GM23248 (cell line): ENCODE measurements around the gene BAIAP2. TPM values are rescaled to one million over a fixed set of nuclear protein-coding genes. Genes with fewer than 3 reads are reported as not detected.

Experiments used
- DNase-seq: peaks from one replicate; pipeline ENCODE4 v3.0.0-alpha.2; 2015
- H2AFZ ChIP-seq: fragments of 200-600 bp; sonication (generic); 2 replicates; pipeline ENCODE4 v1.6.1; 2016; ENCODE audit warnings: antibody characterized with exemption
- H3F3A ChIP-seq: fragments of 200-600 bp; sonication (generic); 2 replicates; pipeline ENCODE4 v1.6.1; 2016; ENCODE audit warnings: mild to moderate bottlenecking, antibody characterized with exemption, mixed run types; ENCODE audit not compliant: insufficient read depth
- H3K27ac ChIP-seq: fragments of 200-600 bp; sonication (generic); 2 replicates; pipeline ENCODE4 v1.5.1; 2016; ENCODE audit warnings: mild to moderate bottlenecking
- H3K27me3 ChIP-seq: fragments of 200-600 bp; sonication (generic); replicated peaks from 2 replicates; pipeline ENCODE4 v1.6.1; 2016; ENCODE audit warnings: mild to moderate bottlenecking; ENCODE audit not compliant: insufficient read depth
- H3K36me3 ChIP-seq: fragments of 200-600 bp; sonication (generic); 2 replicates; pipeline ENCODE4 v1.6.1; 2016; ENCODE audit warnings: low read depth, mild to moderate bottlenecking
- H3K4me1 ChIP-seq: fragments of 200-600 bp; sonication (generic); 2 replicates; pipeline ENCODE4 v1.6.1; 2016; ENCODE audit warnings: mild to moderate bottlenecking; ENCODE audit not compliant: insufficient read depth
- H3K4me2 ChIP-seq: fragments of 200-600 bp; sonication (generic); one replicate; pipeline ENCODE4 v1.6.1; 2016; ENCODE audit warnings: mild to moderate bottlenecking; ENCODE audit not compliant: unreplicated experiment
- H3K4me3 ChIP-seq: fragments of 200-600 bp; sonication (generic); 2 replicates; pipeline ENCODE4 v1.5.1; 2016; ENCODE audit warnings: mild to moderate bottlenecking
- H3K79me2 ChIP-seq: fragments of 200-600 bp; sonication (generic); 2 replicates; pipeline ENCODE4 v1.6.1; 2016; ENCODE audit warnings: mild to moderate bottlenecking; ENCODE audit not compliant: insufficient read depth
- H3K9ac ChIP-seq: fragments of 200-600 bp; sonication (generic); 2 replicates; pipeline ENCODE4 v1.6.1; 2016; ENCODE audit warnings: mild to moderate bottlenecking
- H3K9me2 ChIP-seq: fragments of 200-600 bp; sonication (generic); 2 replicates; pipeline ENCODE4 v1.6.1; 2016; ENCODE audit warnings: mixed run types, mild to moderate bottlenecking, moderate library complexity; ENCODE audit not compliant: insufficient read depth
- H3K9me3 ChIP-seq: fragments of 200-600 bp; sonication (generic); one replicate; pipeline ENCODE4 v1.6.1; 2017; ENCODE audit warnings: low read depth
- H4K20me1 ChIP-seq: fragments of 200-600 bp; sonication (generic); 2 replicates; pipeline ENCODE4 v1.6.0; 2016; ENCODE audit not compliant: insufficient read depth
- EZH2 ChIP-seq: fragments of 200-600 bp; sonication (generic); IDR thresholded peaks from 2 replicates; pipeline ENCODE4 v1.6.1; 2018; ENCODE audit warnings: antibody characterized with exemption, mild to moderate bottlenecking; ENCODE audit not compliant: insufficient read depth, poor library complexity, severe bottlenecking
- EZH2phosphoT487 ChIP-seq: fragments of 200-600 bp; sonication (generic); IDR thresholded peaks from 2 replicates; pipeline ENCODE4 v1.6.1; 2018; ENCODE audit warnings: antibody characterized with exemption, moderate library complexity, mild to moderate bottlenecking, low read depth; ENCODE audit not compliant: insufficient read depth
- WGBS, 2 experiments: methylation state at CpG; one replicate each; pipeline ENCODE4 v1.1.6; 2015 to 2017; ENCODE audit warnings: low lambda C conversion rate in 2 of 2, low coverage in 1 of 2; ENCODE audit errors: missing lambda C conversion rate in 2 of 2; 5-methylcytosine and 5-hydroxymethylcytosine counted together
- in situ Hi-C: fragments of 300-500 bp; cut with MboI; formaldehyde crosslinking; loops from 2 replicates; pipeline ENCODE4 v1.15.0; 2020
- polyA plus RNA-seq: library from polyadenylated mRNA; unstranded; fragments of >200 nt; fragmentation: Nextera tagmentation; extraction: Ambion mirVana; gene quantifications from 2 replicates; pipeline ENCODE4 v1.2.1, GENCODE V29; 2016
- total RNA-seq: library from RNA; depleted of rRNA; stranded (reverse); fragments of >200 nt; shearing (Covaris generic); gene quantifications from 2 replicates; pipeline ENCODE4 v1.2.3, GENCODE V29; 2014

BAIAP2 gene
- total and polyA plus RNA-seq, 2 experiments from 2014 or later: 28.2 to 31.7 TPM

GRCh38 chr17:81044428-81044763 lies 9.4 kb downstream of the BAIAP2 start:
- no peaks in the 10 kb centered on the region for H3K9me3 ChIP-seq
- H3K36me3 ChIP-seq: no peaks in the 10 kb centered on the region
- in situ Hi-C loops: no loop called here
- 77 to 80% methylated on average over 13 to 14 of the region's 14 CpGs for WGBS, 2 experiments
- H3K79me2 ChIP-seq: peaks cover 89% of the 10 kb centered on the region
- H3K4me1 ChIP-seq: peaks cover 35% of the 10 kb centered on the region
- no peak overlapping the region for H2AFZ ChIP-seq
- H3K4me2 ChIP-seq: no peak overlapping the region
- TF ChIP-seq EZH2: no peak
- TF ChIP-seq EZH2phosphoT487: no peak
- no peaks in the 10 kb centered on the region for H4K20me1 ChIP-seq
- no peaks in the 10 kb centered on the region for H3K27me3 ChIP-seq
- H3K27ac ChIP-seq: no peak overlapping the region
- no peak overlapping the region for H3K9ac ChIP-seq
- no peaks in the 10 kb centered on the region for H3K9me2 ChIP-seq
- H3F3A ChIP-seq: peaks cover 19% of the 10 kb centered on the region
- H3K4me3 ChIP-seq: no peak overlapping the region
- no peak for DNase-seq

- H4K20me1 ChIP-seq: no peaks in the 10 kb centered on the region
- no peak overlapping the region for H3K9ac ChIP-seq
- in situ Hi-C loops: no loop called here
- DNase-seq: peak; percentile 71
- no peak overlapping the region for H3K27ac ChIP-seq
- H3K9me3 ChIP-seq: no peaks in the 10 kb centered on the region
- H2AFZ ChIP-seq: no peak overlapping the region
- no peaks in the 10 kb centered on the region for H3K27me3 ChIP-seq
- H3F3A ChIP-seq: peaks cover 19% of the 10 kb centered on the region
- peak overlapping the region; percentile 13 for H3K4me2 ChIP-seq
- H3K9me2 ChIP-seq: no peaks in the 10 kb centered on the region
- TF ChIP-seq EZH2phosphoT487 (no peak), EZH2 (no peak)
- H3K4me1 ChIP-seq: peaks cover 30% of the 10 kb centered on the region
- WGBS, 2 experiments: 45 to 48% methylated on average over 28 of the region's 28 CpGs
- peaks cover 89% of the 10 kb centered on the region for H3K79me2 ChIP-seq
- H3K4me3 ChIP-seq: no peak overlapping the region
- H3K36me3 ChIP-seq: no peaks in the 10 kb centered on the region
These were observed 10.0 kb downstream of the BAIAP2 start for GRCh38 chr17:81044764-81045589.

- Histone ChIP-seq H3K79me2 (peaks cover 93% of the 10 kb centered on the region), H3K9me2 (no peaks in the 10 kb centered on the region), H3K9me3 (no peaks in the 10 kb centered on the region), H3K9ac (no peak overlapping the region), H3K36me3 (no peaks in the 10 kb centered on the region), H4K20me1 (no peaks in the 10 kb centered on the region), H3F3A (peaks cover 16% of the 10 kb centered on the region; the same call in 1 of the 2 replicates), H3K27me3 (no peaks in the 10 kb centered on the region), H3K27ac (no peak overlapping the region), H3K4me2 (no peak overlapping the region), H2AFZ (no peak overlapping the region), H3K4me1 (peaks cover 23% of the 10 kb centered on the region), H3K4me3 (no peak overlapping the region)
- TF ChIP-seq EZH2phosphoT487: no peak
- no peak for TF ChIP-seq EZH2
- no peak for DNase-seq
- 58 to 83% methylated on average over 5 to 6 of the region's 9 CpGs for WGBS, 2 experiments
- in situ Hi-C loops: no loop called here
These were observed 10.7 kb downstream of the BAIAP2 start for GRCh38 chr17:81045590-81046095.

GRCh38 chr17:81046132-81046769 lies 11.3 kb downstream of the BAIAP2 start:
- H3K27ac ChIP-seq: no peak overlapping the region
- no peaks in the 10 kb centered on the region for H3K9me2 ChIP-seq
- no peak for DNase-seq
- in situ Hi-C loops: no loop called here
- no peak overlapping the region for H2AFZ ChIP-seq
- no peaks in the 10 kb centered on the region for H3K27me3 ChIP-seq
- no peak overlapping the region for H3K4me3 ChIP-seq
- no peak overlapping the region for H3K9ac ChIP-seq
- H4K20me1 ChIP-seq: no peaks in the 10 kb centered on the region
- TF ChIP-seq EZH2: no peak
- TF ChIP-seq EZH2phosphoT487: no peak
- peaks cover 95% of the 10 kb centered on the region for H3K79me2 ChIP-seq
- no peaks in the 10 kb centered on the region for H3K9me3 ChIP-seq
- H3K4me1 ChIP-seq: peaks cover 17% of the 10 kb centered on the region
- WGBS, 2 experiments: 85 to 89% methylated on average over 14 of the region's 17 CpGs
- H3K36me3 ChIP-seq: no peaks in the 10 kb centered on the region
- peaks cover 10% of the 10 kb centered on the region; the same call in 1 of the 2 replicates for H3F3A ChIP-seq
- no peak overlapping the region for H3K4me2 ChIP-seq
